Limb (tissue), 2 donors: ENCODE results near the gene PLS1.
A peak's percentile ranks its signal among the peaks of the same experiment; 100 is the strongest.
"Not testable (repeated sequence)": the region's sequence is repeated elsewhere in the genome, so short reads cannot be mapped to it uniquely, and the experiment has no call there.

ENCODE experiments used
- DNase-seq, 2 donors: peaks; one replicate each; pipeline ENCODE4 v3.0.0-alpha.2; 2016; ENCODE audit errors: extremely low spot score in 2 of 2

The PLS1 gene

DNA sequence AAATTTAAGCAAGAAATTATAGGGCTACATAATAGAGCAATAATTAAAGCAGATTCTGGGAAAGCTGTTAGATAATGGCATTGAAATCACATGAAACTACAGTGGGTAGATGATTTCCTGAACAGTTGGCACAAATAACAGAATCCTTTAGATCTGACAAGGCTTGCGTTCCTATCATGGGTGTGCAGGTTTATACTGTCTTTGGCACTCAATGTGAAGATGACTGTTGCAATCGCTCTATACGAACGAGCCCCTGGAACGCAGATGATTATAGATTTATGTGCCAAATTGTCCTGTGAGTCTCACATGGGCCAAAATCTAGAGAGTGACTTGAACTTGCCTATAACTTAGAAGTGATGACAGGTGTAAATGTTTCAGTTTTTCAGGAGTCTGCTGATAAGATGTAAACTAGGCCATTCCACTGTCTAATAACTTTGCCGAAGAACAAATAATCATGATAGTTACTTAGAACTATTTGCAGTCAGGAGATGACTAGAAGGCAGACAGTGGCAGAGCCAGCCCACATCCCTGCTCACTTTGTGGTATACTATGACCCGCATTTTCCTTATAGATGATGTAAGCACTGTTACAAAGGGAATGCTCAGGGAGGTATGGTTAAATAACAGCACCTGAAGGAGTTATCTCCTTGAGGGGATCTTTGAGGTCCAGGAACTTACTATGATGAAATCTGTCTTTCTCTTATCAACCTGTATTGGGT is 97.1 kb downstream of the PLS1 start:
- DNase-seq, result no peak

DNA sequence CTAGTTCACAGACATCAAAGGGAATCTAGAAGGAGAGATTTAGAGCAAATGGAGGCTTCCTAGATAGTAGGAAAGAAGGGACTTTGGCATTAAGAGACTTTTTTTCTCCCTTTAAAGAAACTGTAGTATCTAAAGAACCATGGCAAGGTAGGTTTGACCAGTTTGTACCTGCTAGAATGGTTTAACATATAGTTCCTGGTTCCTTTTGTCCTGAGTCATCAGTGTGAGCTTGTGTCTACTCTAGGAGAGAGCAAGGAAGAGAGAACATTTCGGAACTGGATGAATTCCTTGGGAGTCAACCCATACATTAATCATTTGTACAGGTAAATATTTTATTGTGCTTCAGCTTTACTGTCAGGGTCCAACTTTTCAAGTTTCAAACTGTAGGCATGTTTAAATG is 98.0 kb downstream of the PLS1 start:
- no peak for DNase-seq

DNA sequence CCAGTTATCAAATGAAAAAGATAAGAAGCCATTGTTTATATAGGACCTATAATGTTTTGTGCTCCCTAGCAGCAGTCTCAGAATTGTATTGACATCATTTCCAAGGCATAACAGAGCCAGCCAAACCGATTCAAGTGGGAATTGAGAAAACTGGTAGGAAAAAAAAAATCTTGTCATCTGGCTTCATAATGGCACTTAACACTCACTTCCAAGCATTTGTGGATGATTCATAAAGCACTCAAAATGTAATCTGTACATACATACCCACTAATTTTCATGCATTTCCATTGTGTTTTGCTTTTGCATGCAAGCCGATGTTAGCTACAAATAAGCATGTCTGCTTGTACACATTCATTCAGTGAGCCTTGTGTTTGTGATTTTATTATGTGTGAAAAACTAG is 109.0 kb downstream of the PLS1 start:
- no peak for DNase-seq

DNA sequence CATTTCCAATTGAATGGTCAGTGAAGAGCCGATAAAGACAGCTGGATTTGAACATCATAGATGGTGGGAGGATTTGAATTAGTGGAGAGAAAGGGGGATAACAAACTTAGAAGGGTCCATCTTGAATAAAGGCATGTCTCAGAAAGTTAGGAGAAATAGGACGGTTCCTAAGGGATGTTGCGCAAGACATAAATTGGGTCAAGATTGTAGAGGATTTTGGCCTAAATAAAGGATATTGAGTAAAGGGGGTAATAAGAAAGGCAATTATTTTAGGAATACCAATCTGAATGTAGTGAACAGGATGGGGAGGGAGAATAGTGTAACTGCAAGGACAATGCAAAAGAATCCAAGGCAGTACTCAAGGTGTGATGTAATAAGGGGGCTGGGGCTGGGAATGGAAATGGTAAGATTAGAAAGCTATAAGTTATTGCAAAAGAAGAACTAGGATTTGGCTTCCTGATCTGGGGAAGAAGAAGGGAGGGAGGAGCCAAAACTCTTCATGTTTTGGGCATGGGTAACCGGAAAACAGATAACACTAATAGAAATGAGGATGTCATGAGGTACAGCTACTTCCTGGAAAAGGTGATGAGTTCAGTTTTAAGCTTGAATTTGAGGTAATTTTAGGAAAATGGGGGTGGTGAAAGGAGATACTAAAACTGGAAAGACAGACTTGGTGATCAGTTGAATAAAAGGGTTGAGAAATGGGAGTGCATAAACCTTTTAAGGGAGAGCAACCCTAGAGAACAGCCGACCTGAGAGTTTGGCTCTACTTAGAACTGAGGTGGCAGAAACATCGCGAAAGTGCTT is 110.3 kb downstream of the PLS1 start:
- no peak for DNase-seq

DNA sequence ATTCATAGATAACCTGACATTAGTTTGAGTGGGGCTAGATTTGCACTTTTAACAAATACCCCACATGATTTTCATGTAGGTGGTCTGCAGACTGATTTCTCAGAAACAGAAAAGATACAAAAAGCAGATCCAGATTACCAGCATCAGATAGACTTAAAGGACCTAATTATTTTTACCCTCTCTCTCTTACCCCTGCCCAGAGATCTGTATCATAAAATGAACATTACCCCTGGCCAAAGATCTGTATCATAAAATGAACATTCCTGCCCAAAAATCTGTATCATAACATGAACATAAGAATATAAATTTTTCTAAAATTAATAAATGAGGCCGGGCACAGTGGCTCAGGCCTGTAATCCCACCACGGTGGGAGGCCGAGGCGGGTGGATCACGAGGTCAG is 113.0 kb downstream of the PLS1 start:
- no peak for DNase-seq

DNA sequence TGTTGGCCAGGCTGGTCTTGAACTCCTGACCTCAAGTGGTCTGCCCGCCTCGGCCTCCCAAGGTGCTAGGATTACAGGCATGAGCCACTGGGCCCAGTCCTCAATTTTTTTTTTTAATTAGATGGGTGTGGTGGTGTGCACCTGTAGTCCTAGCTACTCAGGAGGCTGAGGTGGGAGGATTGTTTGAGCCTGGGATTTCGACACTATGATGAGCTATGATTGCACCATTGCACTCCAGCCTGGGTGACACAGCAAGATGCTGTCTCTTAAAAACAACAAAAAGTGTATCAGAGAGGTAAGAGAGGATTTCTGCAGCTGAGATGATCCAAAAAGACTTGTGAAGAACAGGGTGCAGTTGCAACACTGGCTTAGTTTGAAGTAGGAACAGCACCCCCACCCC is 118.7 kb downstream of the PLS1 start:
- DNase-seq, result not testable (repeated sequence)

DNA sequence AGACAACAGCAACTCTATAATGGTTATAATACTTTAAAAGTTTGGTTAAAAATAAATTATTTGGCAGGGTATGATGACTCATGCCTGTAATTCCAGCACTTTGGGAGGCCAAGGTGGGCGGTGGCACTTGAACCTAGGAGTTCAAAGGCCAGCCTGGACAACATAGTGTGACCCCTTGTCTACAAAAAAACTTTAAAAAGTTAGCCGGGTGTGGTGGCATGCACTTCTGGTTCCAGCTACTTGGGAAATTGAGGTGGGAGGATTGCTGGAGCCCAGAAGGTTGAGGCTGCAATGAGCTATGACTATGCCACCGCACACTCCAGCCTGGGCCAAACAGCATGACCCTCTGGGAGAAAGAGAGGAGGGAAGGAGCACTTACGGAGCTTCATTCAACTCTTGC is 119.9 kb downstream of the PLS1 start:
- no peak for DNase-seq

DNA sequence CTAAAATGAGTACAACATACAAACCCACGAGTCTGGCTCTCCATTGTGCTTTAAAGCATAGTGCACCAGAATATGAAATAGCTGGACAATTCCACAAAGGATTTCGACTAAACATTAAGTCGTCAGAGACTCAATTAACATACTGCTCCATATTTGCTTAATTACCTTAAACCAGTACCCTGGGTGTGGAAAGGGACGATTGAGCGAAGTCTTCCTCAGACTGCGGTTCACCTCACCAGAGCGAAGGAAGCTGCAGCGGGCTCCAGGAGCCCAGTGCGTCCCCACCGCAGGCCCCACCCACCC is 127.4 kb downstream of the PLS1 start:
- no peak for DNase-seq

DNA sequence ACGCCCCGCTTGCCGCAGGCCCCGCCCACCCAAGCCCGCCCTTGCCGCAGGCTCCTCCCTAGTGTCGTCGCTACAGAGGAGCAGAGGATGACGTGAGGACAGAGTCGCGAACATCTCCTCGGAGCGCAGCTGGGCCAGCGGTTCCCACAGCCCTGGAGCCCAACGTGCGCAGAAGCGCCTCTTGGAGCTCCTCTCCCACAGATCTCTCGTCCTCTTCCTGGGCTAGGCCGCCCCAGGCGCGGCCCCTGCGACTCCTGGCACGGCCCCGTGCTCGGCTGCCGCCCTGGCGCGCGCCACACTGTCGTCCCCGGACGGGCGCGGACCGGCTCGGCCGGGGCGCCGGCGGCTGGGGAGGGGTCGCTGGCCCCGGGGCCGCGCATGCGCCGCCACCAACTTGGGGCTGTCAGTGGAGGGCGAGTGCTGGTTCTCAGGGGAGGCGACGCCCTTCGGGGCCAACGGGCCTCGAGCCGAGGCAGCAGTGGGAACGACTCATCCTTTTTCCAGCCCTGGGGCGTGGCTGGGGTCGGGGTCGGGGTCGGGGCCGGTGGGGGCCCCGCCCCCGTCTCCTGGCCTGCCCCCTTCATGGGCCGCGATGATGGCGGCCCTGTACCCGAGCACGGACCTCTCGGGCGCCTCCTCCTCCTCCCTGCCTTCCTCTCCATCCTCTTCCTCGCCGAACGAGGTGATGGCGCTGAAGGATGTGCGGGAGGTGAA is 127.9 kb downstream of the PLS1 start, which contains the start of gene TRPC1:
Gene TRPC1 (plus strand): TSS at position 67 of the 714 bp plus-strand sequence. CDS start 526 bp downstream, at position 593.
- DNase-seq, result peak; percentile 79 to 89

DNA sequence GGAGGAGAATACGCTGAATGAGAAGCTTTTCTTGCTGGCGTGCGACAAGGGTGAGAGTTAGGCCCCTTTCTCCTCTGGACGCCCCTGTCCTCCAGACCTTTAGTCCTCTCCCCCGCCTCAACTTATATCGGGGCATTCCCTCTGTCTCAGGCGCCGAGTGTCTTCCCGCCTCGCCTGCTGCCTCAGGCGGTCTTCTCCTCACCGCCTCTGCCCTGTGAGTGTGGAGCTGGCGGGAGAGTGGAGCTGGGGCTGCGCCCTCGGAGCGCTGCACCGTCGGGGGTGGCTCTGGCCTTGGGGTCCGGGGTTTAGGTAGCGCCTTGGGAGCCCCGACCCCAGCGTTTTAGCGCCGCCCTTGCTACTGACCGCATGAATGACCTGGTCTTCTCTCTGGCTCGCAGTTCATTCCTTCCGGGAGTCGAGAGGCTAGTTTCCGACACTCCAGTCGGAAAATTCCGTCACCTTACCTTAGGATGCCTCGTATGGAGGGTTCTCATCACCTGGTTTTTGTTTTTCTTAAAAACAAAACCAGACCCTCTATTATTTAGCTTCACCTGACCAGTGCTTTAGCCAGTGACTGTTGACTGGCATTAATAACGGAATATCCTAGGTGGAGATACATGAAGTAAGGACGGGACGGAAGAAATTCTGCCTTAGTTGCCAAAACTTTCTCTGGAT is 128.6 kb downstream of the PLS1 start:
- DNase-seq, result peak; percentile 30 to 75

DNA sequence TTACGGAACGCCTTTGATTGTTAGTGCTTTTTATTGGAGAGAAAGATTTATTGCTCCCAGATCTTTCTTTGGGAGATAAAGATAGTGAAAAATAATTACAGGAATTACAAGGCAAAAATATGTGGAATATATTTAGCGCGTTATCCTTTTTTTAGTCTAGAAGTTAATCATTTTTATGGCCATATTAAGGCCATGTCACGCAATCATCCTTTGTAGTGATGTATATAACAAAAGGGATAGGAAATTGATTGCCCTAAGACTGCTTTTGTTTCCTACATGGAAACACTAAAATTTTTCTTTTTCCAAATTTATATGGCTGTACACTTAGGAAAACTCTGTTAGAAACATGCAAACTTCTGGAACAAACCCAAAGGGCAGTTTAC is 129.2 kb downstream of the PLS1 start:
- DNase-seq, result no peak

DNA sequence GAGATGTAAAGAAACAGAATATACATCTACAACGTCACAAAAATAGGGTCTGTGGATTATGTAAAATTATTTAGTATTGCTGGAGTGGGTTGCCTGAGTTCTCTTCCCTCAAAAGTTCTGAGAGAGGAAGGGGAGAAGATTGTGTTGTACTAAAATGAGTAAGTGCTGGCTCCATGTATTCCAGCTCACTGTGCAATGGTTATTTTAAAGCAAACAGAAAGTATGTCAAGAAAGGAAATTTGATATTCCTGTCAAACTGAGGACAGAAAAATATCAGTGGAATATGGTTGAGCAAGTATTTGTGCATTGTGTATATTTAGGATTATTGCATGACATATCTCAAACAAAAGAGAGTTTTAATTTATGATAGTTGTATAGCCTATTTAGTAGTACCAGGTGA is 129.8 kb downstream of the PLS1 start:
- no peak for DNase-seq

DNA sequence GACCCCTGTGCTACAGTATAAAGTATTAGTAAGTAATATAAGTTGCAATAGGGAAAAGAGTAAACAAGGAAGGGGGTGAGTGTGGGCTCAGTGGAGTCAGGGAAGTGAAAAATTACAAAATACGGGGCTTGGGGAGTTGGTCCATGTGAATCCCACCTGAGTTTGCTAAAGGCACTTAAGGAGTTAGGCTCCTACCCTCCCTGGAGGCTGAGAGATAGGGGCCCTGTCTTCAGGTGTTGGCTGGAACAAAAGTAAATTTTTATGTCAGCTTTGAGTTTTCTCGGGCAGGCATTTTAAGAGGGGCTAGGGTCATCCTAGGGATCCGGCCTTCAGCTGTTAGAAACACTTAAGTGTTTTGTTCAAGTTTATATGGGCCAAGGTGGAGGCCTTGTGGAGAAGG is 135.9 kb downstream of the PLS1 start:
- no peak for DNase-seq

DNA sequence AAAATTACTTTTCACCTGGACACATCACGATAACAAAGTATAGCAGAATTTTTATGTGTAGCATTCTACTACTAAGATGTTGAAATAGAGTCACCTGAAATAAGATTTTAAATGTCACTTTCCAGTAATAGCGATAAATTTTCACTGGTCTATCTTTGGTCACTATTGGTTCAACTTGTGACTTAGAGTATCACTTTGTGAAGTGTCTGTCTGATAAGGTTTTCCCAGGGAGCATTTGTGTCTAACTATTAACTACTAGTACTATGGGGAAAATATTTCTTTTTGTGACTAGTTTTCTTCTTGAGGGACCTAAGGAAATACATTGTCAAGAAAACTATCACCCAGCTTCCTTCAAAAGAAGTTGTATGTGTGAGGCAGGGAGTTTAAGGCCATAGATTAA is 138.6 kb downstream of the PLS1 start:
- DNase-seq, result no peak

DNA sequence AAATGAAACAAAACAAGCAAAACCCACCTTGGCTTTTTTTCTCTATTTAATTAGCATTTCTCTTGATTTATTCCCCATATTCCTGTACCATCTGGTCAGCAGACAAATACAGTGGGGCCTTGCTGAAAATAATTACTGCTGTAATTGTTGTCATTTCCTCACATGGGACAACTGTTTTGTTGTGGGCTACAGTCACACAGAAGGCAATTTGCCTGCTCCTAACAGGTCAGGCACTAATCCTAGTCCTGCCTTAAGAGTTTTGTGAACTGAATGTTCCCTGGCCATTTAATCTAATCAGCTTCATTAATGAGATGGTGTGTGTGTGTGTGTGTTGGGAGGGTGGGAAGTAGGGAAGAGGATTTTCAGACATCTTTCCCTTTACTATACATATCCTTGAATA is 139.3 kb downstream of the PLS1 start:
- no peak for DNase-seq

DNA sequence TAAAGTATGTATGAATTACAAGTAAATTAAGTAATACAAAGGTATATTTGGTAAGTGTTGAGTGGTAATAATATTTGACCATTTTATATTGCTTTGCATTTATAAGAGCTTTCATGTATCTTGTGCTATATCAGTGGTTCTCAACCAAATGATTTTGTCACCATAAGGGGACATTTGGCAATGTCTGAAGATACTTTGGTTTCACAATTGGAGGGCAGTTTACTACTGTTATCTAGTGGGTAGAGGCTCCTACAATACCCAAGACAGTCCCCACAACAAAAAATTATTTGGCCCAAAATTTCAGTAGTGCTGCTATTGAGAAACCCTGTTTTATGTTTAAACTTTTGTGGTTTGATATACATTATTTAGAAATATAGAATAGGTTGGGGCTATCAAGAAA is 142.2 kb downstream of the PLS1 start:
- DNase-seq, result no peak

DNA sequence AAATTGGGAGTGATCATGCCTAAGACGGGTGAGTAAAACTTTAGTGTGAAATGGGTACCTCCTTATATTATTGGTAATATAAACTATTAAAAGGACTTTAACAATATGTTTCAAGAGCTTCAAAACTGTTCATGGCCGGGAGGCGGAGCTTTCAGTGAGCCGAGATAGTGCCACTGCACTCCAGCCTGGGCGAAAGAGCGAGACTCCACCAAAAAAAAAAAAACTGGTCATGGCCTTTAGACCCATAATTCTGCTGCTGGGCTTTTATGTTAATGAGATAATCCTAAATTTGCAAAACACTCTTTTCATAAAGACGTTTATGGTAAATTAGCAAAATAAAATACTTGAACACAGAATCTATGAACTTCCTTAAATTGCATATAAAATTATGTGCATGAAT is 150.5 kb downstream of the PLS1 start:
- no peak for DNase-seq

DNA sequence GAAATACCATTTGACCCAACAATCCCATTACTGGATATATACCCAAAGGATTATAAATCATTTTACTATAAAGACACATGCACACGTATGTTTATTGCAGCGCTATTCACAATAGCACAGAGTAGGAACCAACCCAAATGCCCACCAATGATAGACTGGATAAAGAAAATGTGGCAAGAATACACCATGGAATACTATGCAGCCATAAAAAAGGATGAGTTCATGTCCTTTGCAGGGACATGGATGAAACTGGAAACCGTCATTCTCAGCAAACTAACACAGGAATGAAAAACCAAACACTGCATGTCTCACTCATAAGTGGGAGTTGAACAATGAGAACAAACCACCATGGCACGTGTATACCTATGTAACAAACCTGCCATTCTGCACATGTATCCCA is 154.3 kb downstream of the PLS1 start:
- DNase-seq, result not testable (repeated sequence)

DNA sequence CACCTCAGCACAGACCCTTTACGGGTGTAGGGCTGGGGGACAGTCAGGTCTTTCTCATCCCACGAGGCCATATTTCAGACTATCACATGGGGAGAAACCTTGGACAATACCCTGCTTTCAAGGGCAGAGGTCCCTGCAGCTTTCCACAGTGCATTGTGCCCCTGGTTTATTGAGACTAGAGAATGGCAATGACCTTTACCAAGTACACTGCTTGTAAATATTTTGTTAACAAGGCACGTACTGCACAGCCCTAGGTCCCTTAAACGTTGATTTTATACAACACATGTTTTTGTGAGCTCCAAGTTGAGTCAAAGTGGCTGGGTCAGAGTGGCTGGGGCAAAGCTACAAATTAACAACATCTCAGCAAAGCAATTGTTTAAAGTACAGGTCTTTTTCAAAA is 156.4 kb downstream of the PLS1 start:
- DNase-seq, result not testable (repeated sequence)

DNA sequence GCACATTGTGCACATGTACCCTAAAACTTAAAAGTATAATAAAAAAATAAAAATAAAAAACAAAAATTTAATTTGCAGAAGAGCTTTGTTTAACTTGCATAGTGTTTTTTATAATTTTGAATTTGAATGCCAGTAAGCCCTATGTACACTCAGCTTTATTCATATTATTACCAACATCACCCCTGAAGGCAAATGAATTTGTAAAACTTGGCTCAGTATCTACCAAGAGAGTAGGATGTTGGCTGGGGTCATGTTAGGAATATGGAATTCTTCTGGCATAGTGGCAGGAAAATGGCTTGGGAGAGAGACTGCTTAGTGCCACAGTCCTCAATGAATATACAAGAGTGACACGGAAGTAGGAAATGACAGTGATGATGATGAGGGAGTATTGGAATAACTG is 158.3 kb downstream of the PLS1 start:
- DNase-seq, result no peak
